Stimulated activated naive CD8-positive, alpha-beta T cell treated with anti-CD3 and anti-CD28 coated beads, Interleukin-15, Interleukin-2, amounts not matched to agents 100 U/mL and 50 U/mL, for 24 hours (primary cell): ENCODE results near the gene ERICH2.
"Not testable (repeated sequence)": the region's sequence is repeated elsewhere in the genome, so short reads cannot be mapped to it uniquely, and the experiment has no call there.

Experiments
- ATAC-seq: fragments of 150-1000 bp; cut with Tn5 transposase; one replicate; pipeline ENCODE4 v1.10.0; 2021
- DNase-seq: peaks from one replicate; pipeline ENCODE4 v3.0.0; 2021

ERICH2 gene, protein sequence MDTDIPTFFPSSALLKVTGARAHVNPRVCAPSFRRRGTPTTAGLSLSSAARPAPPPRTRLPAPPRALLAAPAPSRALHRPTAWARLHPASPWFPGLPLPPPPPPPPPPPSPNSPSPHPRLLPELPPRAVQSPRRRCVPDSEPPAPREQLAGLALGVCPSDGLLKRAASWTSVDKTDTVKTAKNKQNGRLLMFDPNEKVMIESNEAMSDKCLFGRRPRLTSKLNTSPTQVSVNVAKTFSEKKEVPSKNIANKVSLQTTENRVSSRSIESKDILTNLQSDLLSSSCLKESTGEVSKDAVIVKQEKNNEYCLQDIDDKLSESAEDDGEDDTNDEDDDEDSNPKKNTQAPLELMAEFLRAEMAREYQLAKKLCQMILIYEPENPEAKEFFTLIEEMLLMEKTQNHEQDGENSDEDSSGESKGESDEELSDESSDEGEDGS

DNA sequence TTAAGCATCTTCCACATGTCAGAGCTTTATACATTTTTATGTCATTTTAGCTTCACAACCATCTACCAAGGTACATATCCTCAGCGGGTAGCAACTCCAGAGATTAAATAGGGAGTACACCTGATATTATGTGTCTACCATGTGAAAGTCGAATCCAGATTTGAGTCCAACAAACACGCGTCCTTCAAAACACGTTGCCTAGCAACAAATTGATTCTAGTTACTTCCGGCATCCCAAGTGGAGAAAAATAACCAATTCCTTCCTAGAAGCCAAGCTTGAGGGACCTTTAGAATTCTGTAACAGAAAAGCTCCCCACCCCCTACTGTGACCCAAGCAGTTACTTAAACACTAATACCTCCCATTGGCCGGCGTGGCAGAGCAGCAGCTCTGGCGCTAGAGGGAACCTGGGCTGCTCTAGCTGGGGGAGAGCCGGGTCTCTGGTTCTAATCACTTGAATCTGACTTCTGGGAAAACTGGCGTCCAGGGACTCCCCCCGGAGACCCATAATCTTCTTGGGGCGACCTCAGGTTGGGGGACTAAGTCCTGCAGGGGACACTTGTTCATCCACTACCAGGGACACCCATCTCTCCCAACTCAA lies at the start of gene ERICH2:
Gene ERICH2, plus strand, starts transcription at position 371 of the 598 bp plus-strand sequence. CDS start 304 bp downstream, outside the sequence.
- ATAC-seq (peak; percentile 64), DNase-seq (peak; percentile 53)

DNA sequence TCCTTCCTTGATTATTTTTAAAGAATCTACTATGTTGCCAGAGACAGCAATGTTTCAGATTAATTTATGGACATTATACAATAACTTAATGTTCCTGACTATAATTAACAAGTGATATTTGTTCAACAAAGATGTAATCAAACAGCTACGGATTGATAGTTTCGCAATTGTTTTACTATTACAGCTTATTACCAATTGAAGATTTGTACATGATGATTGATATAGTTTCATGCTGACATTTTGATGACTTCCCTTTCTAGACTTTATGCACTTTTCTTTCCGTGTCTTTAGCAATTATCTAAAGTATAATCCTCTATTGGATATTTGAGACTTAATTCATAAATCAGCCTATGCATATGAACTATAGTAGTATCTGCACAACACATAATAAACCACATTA lies 48.5 kb upstream of the ERICH2 start:
- ATAC-seq, result no peak
- no peak for DNase-seq

GRCh38 chr2:170722301-170722700 lies 47.9 kb upstream of the ERICH2 start:
- DNase-seq (no peak), ATAC-seq (no peak)

- DNase-seq (no peak), ATAC-seq (no peak)
Measured at GRCh38 chr2:170723446-170723958, 46.7 kb upstream of the ERICH2 start.

GRCh38 chr2:170733798-170734600 lies 36.2 kb upstream of the ERICH2 start:
- DNase-seq (no peak), ATAC-seq (no peak)

DNA sequence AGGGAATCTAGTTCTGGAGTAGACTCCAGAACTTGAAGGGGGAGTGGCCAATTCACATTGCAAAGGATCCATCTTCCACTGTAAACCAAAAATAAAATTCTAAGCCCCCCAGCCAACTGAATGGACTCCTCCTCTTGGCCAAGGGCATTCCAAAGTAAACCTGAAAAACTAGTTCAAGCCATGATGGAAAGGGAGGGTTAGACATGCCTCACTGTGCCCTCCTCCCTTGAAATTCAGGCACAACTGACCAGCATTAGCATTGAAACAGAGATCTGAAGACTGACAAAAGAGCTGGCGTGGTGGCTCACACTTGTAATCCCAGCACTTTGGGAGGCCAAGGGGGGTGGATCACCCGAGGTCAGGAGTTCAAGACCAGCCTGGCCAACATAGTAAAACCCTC lies 35.6 kb upstream of the ERICH2 start:
- DNase-seq, ATAC-seq: not testable (repeated sequence)

DNA sequence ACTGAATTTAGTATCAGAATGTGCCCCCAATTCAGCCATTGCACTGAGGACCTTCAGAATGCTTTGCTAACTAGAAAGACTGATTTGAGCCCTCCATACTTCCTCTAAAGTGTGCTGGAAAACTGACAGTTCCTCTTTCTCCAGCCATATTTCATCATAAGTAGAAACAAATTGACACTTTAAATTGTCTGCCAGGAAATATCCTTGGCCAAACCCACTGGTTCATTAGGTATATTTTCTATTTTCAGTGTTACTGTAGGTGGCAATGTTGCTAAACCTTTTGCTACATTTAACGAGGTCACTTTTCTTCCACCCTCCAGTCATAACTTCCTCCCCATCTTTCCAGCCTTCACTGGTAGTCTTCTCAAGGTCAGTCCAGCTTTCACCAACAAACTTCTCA lies 33.5 kb upstream of the ERICH2 start:
- no peak for DNase-seq
- ATAC-seq, result no peak

GRCh38 chr2:170737406-170737805 lies 32.8 kb upstream of the ERICH2 start:
- no peak for ATAC-seq
- no peak for DNase-seq

GRCh38 chr2:170737821-170738220 lies 32.4 kb upstream of the ERICH2 start:
- DNase-seq, result no peak
- no peak for ATAC-seq

GRCh38 chr2:170739048-170739447 lies 31.1 kb upstream of the ERICH2 start:
- DNase-seq (no peak), ATAC-seq (no peak)

- DNase-seq (no peak), ATAC-seq (no peak)
Measured at GRCh38 chr2:170739507-170740046, 30.6 kb upstream of the ERICH2 start.

GRCh38 chr2:170740660-170741059 lies 29.5 kb upstream of the ERICH2 start:
- DNase-seq (no peak), ATAC-seq (no peak)

DNA sequence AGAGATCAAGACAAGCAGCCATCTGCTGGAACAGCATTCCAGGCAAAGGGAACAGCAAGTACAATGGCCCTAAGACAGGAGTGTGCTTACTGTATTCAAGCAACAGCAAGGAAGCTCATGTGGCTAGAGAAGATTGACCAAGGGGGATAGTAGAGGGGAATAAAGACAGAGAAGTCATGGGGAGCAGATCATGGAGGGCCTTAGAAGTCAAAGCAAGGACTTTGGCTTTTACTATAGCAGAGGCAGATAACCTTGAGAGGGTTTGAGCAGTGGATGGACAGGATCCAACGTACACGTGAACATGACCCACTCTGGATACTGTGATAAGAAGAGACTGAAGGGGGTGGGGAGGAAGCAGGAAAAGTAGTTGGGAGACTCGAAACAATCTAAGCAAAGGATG lies 28.2 kb upstream of the ERICH2 start:
- no peak for DNase-seq
- ATAC-seq, result no peak

GRCh38 chr2:170742896-170743529 lies 27.2 kb upstream of the ERICH2 start:
- DNase-seq (no peak), ATAC-seq (no peak)

DNA sequence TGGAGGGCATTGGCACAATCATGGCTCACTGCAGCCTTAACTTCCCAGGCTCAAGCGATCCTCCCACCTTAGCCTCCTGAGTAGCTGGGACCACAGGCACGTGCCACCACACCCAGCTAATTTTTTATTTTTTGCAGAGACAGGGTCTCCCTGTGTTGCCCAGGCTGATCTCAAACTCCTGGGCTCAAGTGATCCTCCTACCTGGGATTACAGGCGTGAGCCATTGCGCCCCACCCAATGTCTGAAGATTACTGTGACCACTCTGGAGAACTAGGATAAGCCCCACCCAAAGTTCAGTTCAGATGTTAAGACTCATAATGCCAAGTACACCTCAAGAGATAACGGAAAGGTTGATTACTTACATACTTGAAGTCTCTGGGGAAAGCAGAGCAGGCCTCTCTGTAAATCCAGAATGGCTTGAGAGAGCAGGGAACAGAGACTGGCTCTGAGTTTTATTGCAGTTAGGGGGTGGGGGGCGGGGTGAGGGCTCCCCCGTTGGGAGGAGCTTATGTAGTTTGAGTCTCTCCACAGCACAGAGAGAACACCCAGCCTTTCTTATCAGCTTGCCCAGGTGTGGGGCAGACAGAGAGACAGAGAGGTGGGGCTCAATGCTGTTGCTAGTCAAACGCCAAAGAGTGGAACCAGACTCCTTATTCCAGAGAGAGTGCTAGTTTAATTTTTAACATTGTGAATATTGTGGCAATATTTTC lies 26.5 kb upstream of the ERICH2 start:
- DNase-seq (no peak), ATAC-seq (no peak)

GRCh38 chr2:170744248-170745002 lies 25.8 kb upstream of the ERICH2 start:
- DNase-seq (no peak), ATAC-seq (no peak)

DNA sequence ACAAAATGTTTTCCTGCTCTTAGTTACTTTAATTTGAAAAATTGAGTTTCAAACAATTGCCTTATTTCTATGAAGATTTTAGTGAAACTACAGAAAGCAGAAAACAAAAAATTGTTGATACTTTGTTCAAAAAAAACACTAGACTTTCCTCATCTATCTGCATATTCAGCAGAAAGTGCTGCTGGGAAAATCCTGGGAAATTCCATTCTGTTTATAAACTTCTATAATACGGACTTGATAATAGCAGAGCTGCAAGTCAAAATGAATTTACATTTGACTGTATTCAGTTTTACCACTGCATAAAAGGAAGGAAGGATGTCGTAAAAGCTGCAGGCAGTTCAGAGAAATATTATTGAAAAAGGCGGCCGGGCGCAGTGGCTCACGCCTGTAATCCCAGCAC lies 24.9 kb upstream of the ERICH2 start:
- no peak for ATAC-seq
- no peak for DNase-seq

- no peak for ATAC-seq
- no peak for DNase-seq
Measured at GRCh38 chr2:170747921-170748320, 22.3 kb upstream of the ERICH2 start.

GRCh38 chr2:170751555-170751954 lies 18.6 kb upstream of the ERICH2 start:
- ATAC-seq, result not testable (repeated sequence)

DNA sequence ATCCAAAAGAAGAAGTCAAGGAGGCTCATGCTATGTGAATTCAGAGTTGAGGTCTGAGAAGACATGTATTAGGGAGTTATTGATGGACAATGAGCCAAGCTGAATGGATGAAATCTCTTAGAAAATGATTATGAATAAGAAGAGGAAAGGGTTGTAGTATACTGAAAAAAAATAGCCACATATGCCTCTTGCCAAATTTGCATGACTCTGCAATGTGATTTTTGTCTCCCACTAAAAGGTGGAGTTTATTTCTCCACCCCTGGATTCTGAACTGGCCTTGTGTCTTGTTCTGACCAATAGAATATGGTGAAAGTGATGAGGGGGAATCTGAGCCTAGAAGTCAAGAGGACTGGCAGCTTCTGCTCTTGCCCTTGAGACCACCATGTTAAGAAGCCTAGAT lies 8.6 kb upstream of the ERICH2 start:
- DNase-seq (no peak), ATAC-seq (no peak)

More at GRCh38 chr2:170751555-170751954, 18.6 kb upstream of the ERICH2 start:
- DNase-seq, result not testable (repeated sequence)
